Neural progenitor cell (in vitro differentiated cells): ENCODE measurements around the gene SIRT7. TPM values are rescaled to one million over a fixed set of nuclear protein-coding genes. Genes with fewer than 3 reads are reported as not detected.
A peak's percentile ranks its signal among the peaks of the same experiment; 100 is the strongest.

Experiments
- DNase-seq: peaks from one replicate; pipeline ENCODE4 v3.0.0-alpha.2; 2016; ENCODE audit warnings: low spot score
- H2AFZ ChIP-seq: fragments of 200-600 bp; sonication (generic); replicated peaks from 2 replicates; pipeline ENCODE4 v1.6.1; 2016; ENCODE audit warnings: antibody characterized with exemption
- H3F3A ChIP-seq: fragments of 200-600 bp; sonication (generic); 2 replicates; pipeline ENCODE4 v1.6.1; 2016; ENCODE audit warnings: antibody characterized with exemption, low read depth
- H3K27ac ChIP-seq: fragments of 200-600 bp; sonication (generic); 2 replicates; pipeline ENCODE4 v1.5.1; 2016; ENCODE audit warnings: mild to moderate bottlenecking
- H3K27me3 ChIP-seq: fragments of 200-600 bp; sonication (generic); 2 replicates; pipeline ENCODE4 v1.6.1; 2016; ENCODE audit warnings: mild to moderate bottlenecking, moderate library complexity
- H3K36me3 ChIP-seq: fragments of 200-600 bp; sonication (generic); 2 replicates; pipeline ENCODE4 v1.5.1; 2016
- H3K4me1 ChIP-seq: fragments of 200-600 bp; sonication (generic); 2 replicates; pipeline ENCODE4 v1.6.1; 2016; ENCODE audit warnings: mixed run types
- H3K4me2 ChIP-seq: fragments of 200-600 bp; sonication (generic); 2 replicates; pipeline ENCODE4 v1.6.1; 2016
- H3K4me3 ChIP-seq: fragments of 200-600 bp; sonication (generic); 2 replicates; pipeline ENCODE4 v1.5.1; 2016
- H3K79me2 ChIP-seq: fragments of 200-600 bp; sonication (generic); 2 replicates; pipeline ENCODE4 v1.6.1; 2016; ENCODE audit warnings: low read depth
- H3K9ac ChIP-seq: fragments of 200-600 bp; sonication (generic); 2 replicates; pipeline ENCODE4 v1.6.1; 2016
- H3K9me3 ChIP-seq: fragments of 200-600 bp; sonication (generic); 2 replicates; pipeline ENCODE4 v1.5.1; 2016; ENCODE audit warnings: low read depth
- H4K20me1 ChIP-seq: fragments of 200-600 bp; sonication (generic); 2 replicates; pipeline ENCODE4 v1.6.1; 2016; ENCODE audit warnings: low read depth
- H3K27ac Mint-ChIP-seq: 3 replicates; pipeline ENCODE4 v1.8.0; 2021; ENCODE audit warnings: mixed read lengths
- H3K27me3 Mint-ChIP-seq: 2 replicates; pipeline ENCODE4 v1.8.0; 2022; ENCODE audit warnings: low read depth, mild to moderate bottlenecking, inconsistent platforms, moderate library complexity, mixed read lengths; ENCODE audit not compliant: insufficient read depth
- H3K36me3 Mint-ChIP-seq: 3 replicates; pipeline ENCODE4 v1.8.0; 2021; ENCODE audit warnings: mixed read lengths
- H3K4me1 Mint-ChIP-seq: 3 replicates; pipeline ENCODE4 v1.8.0; 2021; ENCODE audit warnings: mixed read lengths
- H3K4me3 Mint-ChIP-seq: 3 replicates; pipeline ENCODE4 v1.8.0; 2021; ENCODE audit warnings: mild to moderate bottlenecking, moderate library complexity, mixed read lengths
- H3K9me3 Mint-ChIP-seq: 3 replicates; pipeline ENCODE4 v1.8.0; 2020; ENCODE audit warnings: mixed read lengths
- EZH2 ChIP-seq: fragments of 200-600 bp; sonication (generic); IDR thresholded peaks from 2 replicates; pipeline ENCODE4 v1.6.1; 2017; ENCODE audit warnings: antibody characterized with exemption, mild to moderate bottlenecking, moderate library complexity
- EZH2phosphoT487 ChIP-seq: fragments of 200-600 bp; sonication (generic); IDR thresholded peaks from 2 replicates; pipeline ENCODE4 v1.6.1; 2017; ENCODE audit warnings: antibody characterized with exemption
- total RNA-seq: library from RNA; depleted of rRNA; stranded (reverse); fragments of >200 nt; gene quantifications from 2 replicates; pipeline ENCODE4 v1.2.3, GENCODE V29; 2015; ENCODE audit warnings: low replicate concordance
- TF ChIP-seq, protein P1 (sequence below): fragments of 200-600 bp; sonication (generic); IDR thresholded peaks from 2 replicates; pipeline ENCODE4 v1.5.1; 2017; ENCODE audit warnings: antibody characterized with exemption, mild to moderate bottlenecking

The SIRT7 gene
- total RNA-seq, 1 donor from 2014 or later = 5.1 TPM

DNA sequence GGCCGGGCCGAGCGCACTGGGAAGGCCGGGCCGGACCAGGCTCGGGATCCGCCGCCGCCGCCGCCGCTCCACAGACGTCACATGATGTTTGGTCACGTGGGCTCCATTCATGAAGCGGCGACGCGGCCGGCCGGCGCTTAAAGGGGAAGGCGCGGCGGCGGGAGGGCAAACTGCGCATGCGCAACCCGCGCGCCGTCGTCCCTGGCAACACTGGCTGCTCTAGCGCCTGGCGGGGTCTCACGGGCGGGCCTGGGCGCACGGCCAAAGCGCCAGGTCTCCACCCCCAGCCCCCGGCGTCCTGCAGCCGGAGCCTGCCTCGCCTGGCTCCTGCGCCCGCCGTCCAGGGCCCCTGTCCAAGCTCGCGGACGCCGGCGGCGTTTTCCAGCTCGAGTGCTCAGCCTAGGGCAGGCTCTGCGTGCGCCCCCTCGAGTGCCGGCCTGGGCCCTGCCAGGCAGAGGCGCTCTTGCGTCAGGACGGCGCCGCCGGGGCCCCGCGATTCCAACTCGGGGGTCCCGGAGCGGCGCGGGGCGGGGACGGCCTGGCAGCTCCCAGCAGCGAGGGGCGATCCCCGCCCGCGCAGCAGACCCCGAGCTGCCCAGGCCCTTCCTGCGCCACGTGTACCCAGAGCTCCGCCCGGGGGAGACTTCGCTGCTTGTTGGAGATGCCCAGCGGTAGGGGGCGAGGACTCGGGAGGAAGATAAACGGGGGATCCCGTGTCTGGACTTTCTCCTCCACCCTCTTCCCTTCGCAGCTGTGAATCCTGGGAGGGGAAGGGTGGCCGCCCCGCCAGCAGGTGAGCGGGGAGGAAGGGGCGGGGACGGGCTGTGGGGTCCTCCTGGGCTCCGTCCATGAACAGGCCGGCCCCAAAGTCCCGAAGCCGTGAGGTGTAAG, 9.9 kb upstream of the SIRT7 start, which contains the start of gene MAFG:
MAFG (minus strand) TSS at position 83 of the 891 bp plus-strand sequence. CDS start 4,550 bp downstream, outside the sequence.
- H3K4me3 Mint-ChIP-seq = peak within 1 kb of the TSS; percentile 90
- no peaks in the 10 kb centered on the region for H3K36me3 Mint-ChIP-seq
- Histone ChIP-seq H3K4me3 (peak within 1 kb of the TSS; percentile 87), H3F3A (peaks cover 40% of the 10 kb centered on the region), H4K20me1 (peaks cover 54% of the 10 kb centered on the region), H3K4me2 (peak within 1 kb of the TSS; percentile 99), H3K36me3 (no peaks in the 10 kb centered on the region), H3K27ac (no peak within 1 kb of the TSS), H3K27me3 (peaks cover 17% of the 10 kb centered on the region), H3K9ac (peak within 1 kb of the TSS; percentile 22), H3K79me2 (peaks cover 42% of the 10 kb centered on the region), H3K9me3 (no peaks in the 10 kb centered on the region), H3K4me1 (peaks cover 31% of the 10 kb centered on the region), H2AFZ (peak within 1 kb of the TSS; percentile 73)
- H3K4me1 Mint-ChIP-seq = peaks cover 21% of the 10 kb centered on the region
- TF ChIP-seq, protein P1, sequence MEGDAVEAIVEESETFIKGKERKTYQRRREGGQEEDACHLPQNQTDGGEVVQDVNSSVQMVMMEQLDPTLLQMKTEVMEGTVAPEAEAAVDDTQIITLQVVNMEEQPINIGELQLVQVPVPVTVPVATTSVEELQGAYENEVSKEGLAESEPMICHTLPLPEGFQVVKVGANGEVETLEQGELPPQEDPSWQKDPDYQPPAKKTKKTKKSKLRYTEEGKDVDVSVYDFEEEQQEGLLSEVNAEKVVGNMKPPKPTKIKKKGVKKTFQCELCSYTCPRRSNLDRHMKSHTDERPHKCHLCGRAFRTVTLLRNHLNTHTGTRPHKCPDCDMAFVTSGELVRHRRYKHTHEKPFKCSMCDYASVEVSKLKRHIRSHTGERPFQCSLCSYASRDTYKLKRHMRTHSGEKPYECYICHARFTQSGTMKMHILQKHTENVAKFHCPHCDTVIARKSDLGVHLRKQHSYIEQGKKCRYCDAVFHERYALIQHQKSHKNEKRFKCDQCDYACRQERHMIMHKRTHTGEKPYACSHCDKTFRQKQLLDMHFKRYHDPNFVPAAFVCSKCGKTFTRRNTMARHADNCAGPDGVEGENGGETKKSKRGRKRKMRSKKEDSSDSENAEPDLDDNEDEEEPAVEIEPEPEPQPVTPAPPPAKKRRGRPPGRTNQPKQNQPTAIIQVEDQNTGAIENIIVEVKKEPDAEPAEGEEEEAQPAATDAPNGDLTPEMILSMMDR = peak; percentile 69
- TF ChIP-seq EZH2 (no peak), EZH2phosphoT487 (no peak)
- H3K27ac Mint-ChIP-seq = no peak within 1 kb of the TSS
- H3K9me3 Mint-ChIP-seq = no peaks in the 10 kb centered on the region
- DNase-seq = peak; percentile 98
- H3K27me3 Mint-ChIP-seq = peaks cover 2% of the 10 kb centered on the region

DNA sequence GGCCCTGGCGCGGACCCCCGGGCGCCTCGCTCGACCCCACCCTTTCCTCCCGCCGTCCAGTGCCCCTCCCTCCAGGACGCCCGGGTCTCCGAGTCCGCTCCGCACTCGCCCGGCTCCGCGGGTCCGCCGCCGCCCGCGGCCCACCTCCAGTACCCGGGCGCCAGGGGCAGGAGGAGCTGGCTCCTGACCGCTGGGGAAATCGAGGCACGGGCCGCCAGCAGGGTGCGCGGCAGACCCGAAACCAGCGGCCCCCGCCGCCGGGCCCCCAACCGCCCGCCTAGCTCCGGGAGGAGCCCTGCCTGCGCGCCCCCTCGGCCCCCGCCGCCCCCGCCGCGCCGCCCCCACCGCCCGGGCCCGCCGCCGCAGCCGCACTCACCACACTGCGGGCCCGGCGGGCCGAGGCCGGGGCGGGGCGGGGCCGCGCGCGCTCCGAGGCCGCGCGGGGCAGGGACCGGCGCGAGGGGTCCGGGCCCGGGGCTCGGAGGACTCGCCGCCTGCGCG, 9.2 kb upstream of the SIRT7 start:
- peaks cover 2% of the 10 kb centered on the region for H3K27me3 Mint-ChIP-seq
- H3K27ac Mint-ChIP-seq = no peak overlapping the region
- Histone ChIP-seq H3K36me3 (no peaks in the 10 kb centered on the region), H3K27ac (no peak overlapping the region), H3K9me3 (no peaks in the 10 kb centered on the region), H3K79me2 (peaks cover 49% of the 10 kb centered on the region), H2AFZ (no peak overlapping the region), H3K4me2 (peak overlapping the region; percentile 99), H3K9ac (peak overlapping the region; percentile 22), H4K20me1 (peaks cover 59% of the 10 kb centered on the region), H3K4me3 (peak overlapping the region; percentile 87), H3K4me1 (peaks cover 33% of the 10 kb centered on the region), H3F3A (peaks cover 39% of the 10 kb centered on the region), H3K27me3 (peaks cover 17% of the 10 kb centered on the region)
- peaks cover 1% of the 10 kb centered on the region for H3K36me3 Mint-ChIP-seq
- TF ChIP-seq EZH2 (no peak), EZH2phosphoT487 (no peak)
- TF ChIP-seq, protein P1 = no peak
- H3K9me3 Mint-ChIP-seq = no peaks in the 10 kb centered on the region
- no peak for DNase-seq
- peaks cover 21% of the 10 kb centered on the region for H3K4me1 Mint-ChIP-seq
- no peak overlapping the region for H3K4me3 Mint-ChIP-seq

DNA sequence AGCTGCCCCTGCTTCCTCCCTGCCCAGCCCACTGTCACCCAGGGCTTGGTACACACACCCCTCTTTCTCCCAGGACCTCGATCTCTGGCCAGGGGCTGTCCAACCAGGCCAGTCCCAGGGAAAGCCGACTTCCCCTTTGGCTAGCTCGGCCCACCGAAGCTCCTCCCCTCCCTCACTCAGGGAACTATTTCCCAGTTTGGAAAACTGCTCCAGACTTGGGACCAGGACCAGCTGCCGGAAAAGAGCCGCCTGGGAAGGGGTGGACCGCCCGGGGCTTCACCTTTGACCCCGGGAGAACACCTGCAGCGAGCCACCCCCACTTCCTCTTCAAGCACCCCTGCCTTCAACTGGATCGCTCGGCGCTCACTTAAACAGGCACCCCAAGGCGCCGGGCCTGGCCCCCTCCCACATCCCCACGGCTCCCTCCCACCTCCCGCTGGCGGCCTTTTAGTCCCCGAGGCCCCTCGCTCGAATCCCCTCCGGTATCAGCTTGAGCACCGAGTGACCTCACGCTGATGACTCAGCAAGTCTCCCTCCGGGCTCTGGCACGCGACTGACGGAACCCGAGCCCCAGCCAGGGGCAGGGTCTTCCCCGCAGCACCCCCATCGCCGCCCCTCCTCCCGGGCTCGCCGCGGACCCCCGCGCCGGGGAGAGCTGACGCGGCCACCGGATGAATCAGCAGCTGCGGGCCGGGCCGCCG, 8.6 kb upstream of the SIRT7 start:
- no peaks in the 10 kb centered on the region for H3K27me3 Mint-ChIP-seq
- H3K4me3 Mint-ChIP-seq = peak overlapping the region; percentile 90
- peak overlapping the region; percentile 99 for H3K4me2 ChIP-seq
- H2AFZ ChIP-seq = no peak overlapping the region
- no peaks in the 10 kb centered on the region for H3K9me3 ChIP-seq
- H3K9ac ChIP-seq = peak overlapping the region; percentile 22
- peak overlapping the region; percentile 87 for H3K4me3 ChIP-seq
- no peaks in the 10 kb centered on the region for H3K9me3 Mint-ChIP-seq
- no peak overlapping the region for H3K27ac ChIP-seq
- peaks cover 17% of the 10 kb centered on the region for H3K27me3 ChIP-seq
- peaks cover 21% of the 10 kb centered on the region for H3K4me1 Mint-ChIP-seq
- peak; percentile 85 for DNase-seq
- peaks cover 59% of the 10 kb centered on the region for H4K20me1 ChIP-seq
- TF ChIP-seq EZH2phosphoT487 = no peak
- TF ChIP-seq EZH2 = no peak
- H3K79me2 ChIP-seq = peaks cover 55% of the 10 kb centered on the region
- peaks cover 39% of the 10 kb centered on the region for H3F3A ChIP-seq
- peaks cover 2% of the 10 kb centered on the region for H3K36me3 Mint-ChIP-seq
- H3K36me3 ChIP-seq = no peaks in the 10 kb centered on the region
- peaks cover 33% of the 10 kb centered on the region for H3K4me1 ChIP-seq
- H3K27ac Mint-ChIP-seq = no peak overlapping the region
